WTC11 (cell line): Measurements from ENCODE around the gene SH2D1B. TPM values are rescaled to one million over a fixed set of nuclear protein-coding genes. Genes with fewer than 3 reads are reported as not detected.

Experiments used
- ATAC-seq: fragments of 200-7000 bp; cut with Tn5 transposase; 2 replicates; pipeline ENCODE4 v1.10.0; 2021; ENCODE audit warnings: mild to moderate bottlenecking, moderate library complexity
- CTCF ChIA-PET: fragments of 300-600 bp; sonication (Branson Sonifier 250); formaldehyde crosslinking; loops from one replicate; lab custom pipeline; 2021; ENCODE audit warnings: antibody characterized with exemption; lab: Charles Lee
- POLR2A ChIA-PET: fragments of 350-600 bp; sonication (Branson Sonifier 250); formaldehyde crosslinking; loops from one replicate; lab custom pipeline; 2021; ENCODE audit warnings: antibody characterized with exemption; lab: Charles Lee
- DNase-seq: peaks from one replicate; pipeline ENCODE4 v3.0.0; 2021; ENCODE audit warnings: low spot score
- H3K27ac Mint-ChIP-seq: 2 replicates; pipeline ENCODE4 v1.8.0; 2021; ENCODE audit warnings: mixed read lengths
- H3K27me3 Mint-ChIP-seq: 2 replicates; pipeline ENCODE4 v1.8.0; 2021; ENCODE audit warnings: low read depth, mild to moderate bottlenecking, moderate library complexity, mixed read lengths
- H3K36me3 Mint-ChIP-seq: 2 replicates; pipeline ENCODE4 v1.8.0; 2021; ENCODE audit warnings: mixed read lengths
- H3K4me1 Mint-ChIP-seq: 2 replicates; pipeline ENCODE4 v1.8.0; 2022; ENCODE audit warnings: mixed read lengths
- H3K4me3 Mint-ChIP-seq: 2 replicates; pipeline ENCODE4 v1.8.0; 2021; ENCODE audit warnings: mild to moderate bottlenecking, moderate library complexity, mixed read lengths
- H3K9me3 Mint-ChIP-seq: 2 replicates; pipeline ENCODE4 v1.8.0; 2021; ENCODE audit warnings: mixed read lengths
- ARID4B ChIP-seq: sonication (generic); formaldehyde crosslinking; IDR thresholded peaks from 2 replicates; pipeline ENCODE4 v1.8.0; 2023; ENCODE audit warnings: missing genetic modification reagents, mild to moderate bottlenecking, borderline replicate concordance
- CREM ChIP-seq: sonication (generic); formaldehyde crosslinking; IDR thresholded peaks from 2 replicates; pipeline ENCODE4 v1.8.1; 2022; ENCODE audit warnings: mild to moderate bottlenecking, missing genetic modification reagents, moderate library complexity
- CTCF ChIP-seq: fragments of 200-600 bp; IDR thresholded peaks from 2 replicates; pipeline ENCODE4 v1.8.0; 2022; ENCODE audit warnings: antibody characterized with exemption
- EMX1 ChIP-seq: fragments of 250-450 bp; sonication (Bioruptor Pico); IDR thresholded peaks from 2 replicates; pipeline ENCODE4 v1.8.0; 2021; ENCODE audit warnings: mild to moderate bottlenecking
- ESRRA ChIP-seq: sonication (generic); formaldehyde crosslinking; IDR thresholded peaks from 2 replicates; pipeline ENCODE4 v1.8.1; 2022; ENCODE audit warnings: mild to moderate bottlenecking, missing genetic modification reagents, borderline replicate concordance
- ETV6 ChIP-seq: sonication (generic); formaldehyde crosslinking; IDR thresholded peaks from 2 replicates; pipeline ENCODE4 v1.8.1; 2022; ENCODE audit warnings: mild to moderate bottlenecking, missing genetic modification reagents
- MAX ChIP-seq: sonication (generic); formaldehyde crosslinking; IDR thresholded peaks from 2 replicates; pipeline ENCODE4 v1.8.0; 2022; ENCODE audit warnings: mild to moderate bottlenecking, missing genetic modification reagents
- MLX ChIP-seq: sonication (generic); formaldehyde crosslinking; IDR thresholded peaks from 2 replicates; pipeline ENCODE4 v1.8.1; 2023; ENCODE audit warnings: mild to moderate bottlenecking, missing genetic modification reagents, moderate library complexity
- MYBL2 ChIP-seq: sonication (generic); formaldehyde crosslinking; IDR thresholded peaks from 2 replicates; pipeline ENCODE4 v1.8.1; 2023; ENCODE audit warnings: mild to moderate bottlenecking, moderate library complexity, missing genetic modification reagents
- NR3C1 ChIP-seq: sonication (generic); formaldehyde crosslinking; conservative IDR thresholded peaks from 2 replicates; pipeline ENCODE4 v1.8.1; 2023; ENCODE audit warnings: low read depth, mild to moderate bottlenecking, missing genetic modification reagents
- PRDM15 ChIP-seq: sonication (generic); formaldehyde crosslinking; IDR thresholded peaks from 2 replicates; pipeline ENCODE4 v1.8.0; 2022; ENCODE audit warnings: missing genetic modification reagents
- PREB ChIP-seq: sonication (generic); formaldehyde crosslinking; IDR thresholded peaks from 2 replicates; pipeline ENCODE4 v1.8.1; 2022; ENCODE audit warnings: mild to moderate bottlenecking, missing genetic modification reagents, moderate library complexity, borderline replicate concordance
- STAT6 ChIP-seq: sonication (generic); formaldehyde crosslinking; conservative IDR thresholded peaks from 2 replicates; pipeline ENCODE4 v1.8.1; 2023; ENCODE audit warnings: mild to moderate bottlenecking, low read depth, missing genetic modification reagents, moderate library complexity
- ZNF138 ChIP-seq: sonication (generic); formaldehyde crosslinking; conservative IDR thresholded peaks from 2 replicates; pipeline ENCODE4 v1.8.1; 2022; ENCODE audit warnings: mild to moderate bottlenecking, moderate library complexity, missing genetic modification reagents
- ZNF423 ChIP-seq: fragments of 250-450 bp; sonication (Bioruptor Pico); IDR thresholded peaks from 2 replicates; pipeline ENCODE4 v2.1.2; 2022; ENCODE audit warnings: mild to moderate bottlenecking, moderate library complexity
- total RNA-seq: library from RNA; stranded (reverse); gene quantifications from 3 replicates; pipeline ENCODE4 v1.2.3, GENCODE V29; 2021

The SH2D1B gene
- total RNA-seq, 1 experiment from 2014 or later: not detected

GRCh38 chr1:162404550-162405160 is 7.3 kb downstream of the SH2D1B start:
- peaks cover 5% of the 10 kb centered on the region for H3K4me1 Mint-ChIP-seq
- H3K36me3 Mint-ChIP-seq: no peaks in the 10 kb centered on the region
- no peak overlapping the region for H3K4me3 Mint-ChIP-seq
- no peak overlapping the region for H3K27ac Mint-ChIP-seq
- no peaks in the 10 kb centered on the region for H3K27me3 Mint-ChIP-seq
- H3K9me3 Mint-ChIP-seq: no peaks in the 10 kb centered on the region
- ATAC-seq (no peak), DNase-seq (no peak)
- TF ChIP-seq MYBL2 (CRISPR knock-in tag) (no peak), PREB (CRISPR knock-in tag) (no peak), CREM (CRISPR knock-in tag) (no peak), ESRRA (CRISPR knock-in tag) (no peak), PRDM15 (CRISPR knock-in tag) (no peak), ZNF423 (no peak), ZNF138 (CRISPR knock-in tag) (no peak), MLX (CRISPR knock-in tag) (no peak), ETV6 (CRISPR knock-in tag) (no peak), STAT6 (CRISPR knock-in tag) (no peak), MAX (CRISPR knock-in tag) (no peak), NR3C1 (CRISPR knock-in tag) (no peak), CTCF (no peak), ARID4B (CRISPR knock-in tag) (no peak), EMX1 (CRISPR knock-in tag) (no peak)
- POLR2A ChIA-PET: no interaction called here
- CTCF ChIA-PET: interaction anchor here (0.6 to 2.8 kb wide), 2 partner anchors 101 to 348 kb away, joined by 3 to 6 read pairs; no protein-coding TSS in a partner anchor
